Activated CD8-positive, alpha-beta memory T cell treated with anti-CD3 and anti-CD28 coated beads, Interleukin-2, amount 10 ng/mL, durations not matched to agents 7 days and 5 days (primary cell): ENCODE results near the gene ESR2. TPM values are rescaled to one million over a fixed set of nuclear protein-coding genes. Genes with fewer than 3 reads are reported as not detected.
"Not testable (repeated sequence)": the region's sequence is repeated elsewhere in the genome, so short reads cannot be mapped to it uniquely, and the experiment has no call there.

Experiments
- ATAC-seq: fragments of 150-1000 bp; cut with Tn5 transposase; one replicate; pipeline ENCODE4 v1.10.0; 2021; ENCODE audit warnings: moderate library complexity
- CTCF ChIA-PET: fragments of 350-600 bp; sonication (Branson Sonifier 250); formaldehyde crosslinking; loops from one replicate; lab custom pipeline; 2021; ENCODE audit warnings: antibody characterized with exemption; lab: Charles Lee
- DNase-seq: peaks from one replicate; pipeline ENCODE4 v3.0.0-alpha.2; 2020
- H3K27ac Mint-ChIP-seq: one replicate; pipeline ENCODE4 v1.8.0; 2021; ENCODE audit warnings: mild to moderate bottlenecking, mixed read lengths
- H3K27me3 Mint-ChIP-seq: one replicate; pipeline ENCODE4 v1.8.0; 2021; ENCODE audit warnings: mixed read lengths
- H3K36me3 Mint-ChIP-seq: one replicate; pipeline ENCODE4 v1.8.0; 2021; ENCODE audit warnings: mild to moderate bottlenecking, mixed read lengths
- H3K4me1 Mint-ChIP-seq: one replicate; pipeline ENCODE4 v1.8.0; 2021; ENCODE audit warnings: mixed read lengths
- H3K4me3 Mint-ChIP-seq: one replicate; pipeline ENCODE4 v1.8.0; 2021; ENCODE audit warnings: mild to moderate bottlenecking, moderate library complexity, mixed read lengths
- H3K9me3 Mint-ChIP-seq: one replicate; pipeline ENCODE4 v1.8.0; 2022; ENCODE audit warnings: low read depth, mixed read lengths
- total RNA-seq, 2 experiments: library from RNA; stranded (reverse); gene quantifications; one replicate each; pipeline ENCODE4 v1.2.3, GENCODE V29; 2021

Gene ESR2
- total RNA-seq, 2 experiments from 2014 or later: 0.15 to 0.49 TPM

- H3K36me3 Mint-ChIP-seq: peaks cover 22% of the 10 kb centered on the region
- no peaks in the 10 kb centered on the region for H3K9me3 Mint-ChIP-seq
- CTCF ChIA-PET: interaction anchor here (1.0 kb wide), 1 partner anchor 76 kb away, joined by 4 read pairs; no protein-coding TSS in a partner anchor
Measured at GRCh38 chr14:64062381-64063115, 231.6 kb downstream of the ESR2 start.

DNA sequence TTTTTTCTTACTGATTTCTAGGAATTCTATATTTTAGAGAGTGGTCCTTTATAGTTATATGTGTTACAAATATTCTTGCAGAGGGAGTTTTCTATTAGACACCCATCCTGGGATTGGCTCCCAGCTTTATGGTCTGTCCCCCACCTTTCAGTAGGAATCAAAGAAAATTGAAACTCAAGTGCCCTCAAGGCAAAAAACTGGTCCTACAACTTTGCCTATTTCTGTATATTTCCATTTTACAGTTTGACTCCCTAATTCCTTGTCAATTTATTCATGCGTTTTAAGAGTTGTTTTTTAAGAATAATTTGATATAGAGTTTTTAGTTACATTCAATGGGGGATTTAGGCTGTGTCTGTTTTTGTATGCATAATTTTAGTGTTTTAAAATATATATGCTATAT, 232.5 kb downstream of the ESR2 start:
- DNase-seq (no peak), ATAC-seq (no peak)
- peaks cover 25% of the 10 kb centered on the region for H3K36me3 Mint-ChIP-seq
- H3K27ac Mint-ChIP-seq: no peak overlapping the region
- H3K27me3 Mint-ChIP-seq: no peaks in the 10 kb centered on the region
- H3K9me3 Mint-ChIP-seq: no peaks in the 10 kb centered on the region
- CTCF ChIA-PET: interaction anchor here (1.0 kb wide), 1 partner anchor 75 kb away, joined by 4 read pairs; no protein-coding TSS in a partner anchor
- no peak overlapping the region for H3K4me3 Mint-ChIP-seq
- H3K4me1 Mint-ChIP-seq: peaks cover 2% of the 10 kb centered on the region

More at GRCh38 chr14:64062381-64063115, 231.6 kb downstream of the ESR2 start:
- no peak for DNase-seq
- Mint-ChIP-seq H3K27me3 (no peaks in the 10 kb centered on the region), H3K27ac (no peak overlapping the region), H3K4me3 (no peak overlapping the region), H3K4me1 (peaks cover 2% of the 10 kb centered on the region)
- ATAC-seq: no peak

GRCh38 chr14:64061115-64061514, 233.1 kb downstream of the ESR2 start:
- CTCF ChIA-PET: no interaction called here
- H3K4me3 Mint-ChIP-seq: no peak overlapping the region
- no peaks in the 10 kb centered on the region for H3K27me3 Mint-ChIP-seq
- DNase-seq (no peak), ATAC-seq (no peak)
- H3K9me3 Mint-ChIP-seq: no peaks in the 10 kb centered on the region
- H3K36me3 Mint-ChIP-seq: peaks cover 25% of the 10 kb centered on the region
- H3K4me1 Mint-ChIP-seq: peaks cover 2% of the 10 kb centered on the region
- H3K27ac Mint-ChIP-seq: no peak overlapping the region

- peaks cover 25% of the 10 kb centered on the region for H3K36me3 Mint-ChIP-seq
- H3K4me1 Mint-ChIP-seq: peaks cover 2% of the 10 kb centered on the region
- peak; percentile 27 for ATAC-seq
- DNase-seq: no peak
- H3K9me3 Mint-ChIP-seq: no peaks in the 10 kb centered on the region
- H3K4me3 Mint-ChIP-seq: no peak overlapping the region
- CTCF ChIA-PET: no interaction called here
- no peaks in the 10 kb centered on the region for H3K27me3 Mint-ChIP-seq
- no peak overlapping the region for H3K27ac Mint-ChIP-seq
Measured at GRCh38 chr14:64060648-64061096, 233.5 kb downstream of the ESR2 start.

DNA sequence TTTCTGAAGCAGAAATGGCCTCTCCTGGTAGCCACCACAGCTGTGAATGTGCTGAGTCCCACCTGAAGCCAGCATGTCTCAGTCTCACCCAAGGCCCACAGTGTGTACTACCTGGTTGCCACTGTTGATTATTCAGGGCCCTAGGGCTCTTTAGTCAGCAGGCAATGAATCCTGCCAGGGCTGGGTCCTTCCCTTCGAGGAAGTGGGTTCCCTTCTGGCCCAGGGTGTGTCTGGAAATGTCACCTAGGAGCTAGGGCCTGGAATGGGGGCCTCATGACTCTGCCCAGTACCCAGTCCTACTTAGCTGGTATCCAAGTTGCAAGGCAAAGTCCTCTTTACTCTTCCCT, 234.0 kb downstream of the ESR2 start:
- ATAC-seq (no peak), DNase-seq (no peak)
- CTCF ChIA-PET: no interaction called here
- H3K4me1 Mint-ChIP-seq: peaks cover 2% of the 10 kb centered on the region
- H3K9me3 Mint-ChIP-seq: no peaks in the 10 kb centered on the region
- H3K27me3 Mint-ChIP-seq: no peaks in the 10 kb centered on the region
- no peak overlapping the region for H3K27ac Mint-ChIP-seq
- no peak overlapping the region for H3K4me3 Mint-ChIP-seq
- H3K36me3 Mint-ChIP-seq: peaks cover 24% of the 10 kb centered on the region

GRCh38 chr14:64059454-64060198, 234.5 kb downstream of the ESR2 start:
- CTCF ChIA-PET: no interaction called here
- no peak for ATAC-seq
- H3K27ac Mint-ChIP-seq: no peak overlapping the region
- H3K4me1 Mint-ChIP-seq: peaks cover 2% of the 10 kb centered on the region
- H3K9me3 Mint-ChIP-seq: no peaks in the 10 kb centered on the region
- H3K4me3 Mint-ChIP-seq: no peak overlapping the region
- H3K36me3 Mint-ChIP-seq: peaks cover 26% of the 10 kb centered on the region
- DNase-seq: no peak
- H3K27me3 Mint-ChIP-seq: no peaks in the 10 kb centered on the region

DNA sequence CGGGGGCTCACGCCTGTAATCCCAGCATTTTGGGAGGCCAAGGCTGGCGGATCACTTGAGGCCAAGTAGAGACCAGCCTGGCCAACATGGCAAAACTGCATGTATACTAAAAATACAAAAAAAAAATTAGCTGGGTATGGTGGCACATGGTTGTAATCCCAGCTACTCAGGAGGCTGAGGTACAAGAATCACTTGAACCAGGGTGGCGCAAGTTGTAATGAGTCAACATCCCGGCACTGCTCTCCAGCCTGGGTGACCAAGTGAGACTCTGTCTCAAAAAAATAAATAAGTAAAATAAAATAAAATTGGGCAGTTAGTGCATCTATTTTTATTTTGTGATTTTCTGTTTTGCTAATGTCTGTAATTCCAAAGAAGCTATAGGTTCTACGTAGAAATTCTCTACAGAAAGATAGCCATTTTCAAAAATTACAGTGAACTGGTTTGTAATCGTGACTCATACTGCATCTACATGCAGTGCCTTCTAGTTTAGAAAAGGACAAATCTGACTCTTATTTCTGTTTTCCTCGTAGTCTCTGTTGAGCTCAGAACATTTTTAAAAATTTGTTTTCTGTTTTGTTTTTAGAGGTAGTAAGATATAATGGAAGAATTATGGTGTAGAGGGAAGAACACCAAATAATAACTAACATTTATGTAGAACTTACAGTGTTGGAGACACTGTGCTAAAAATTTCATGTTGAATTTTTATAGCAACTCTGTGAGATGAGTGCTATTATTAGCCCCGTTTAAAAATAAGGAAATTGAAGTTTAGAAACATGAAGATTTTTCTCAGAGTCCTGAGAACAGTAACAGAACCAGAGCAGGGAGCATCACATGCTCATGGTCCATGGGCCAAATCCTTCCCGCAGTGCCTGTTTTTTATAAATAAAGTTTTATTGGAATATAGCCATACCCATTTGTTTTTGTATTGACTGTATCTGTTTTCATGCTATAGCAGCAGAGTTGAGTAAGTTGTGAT, 240.2 kb downstream of the ESR2 start:
- H3K4me3 Mint-ChIP-seq: no peak overlapping the region
- H3K27me3 Mint-ChIP-seq: no peaks in the 10 kb centered on the region
- peaks cover 36% of the 10 kb centered on the region for H3K36me3 Mint-ChIP-seq
- DNase-seq (no peak), ATAC-seq (no peak)
- no peak overlapping the region for H3K27ac Mint-ChIP-seq
- no peaks in the 10 kb centered on the region for H3K9me3 Mint-ChIP-seq
- no peaks in the 10 kb centered on the region for H3K4me1 Mint-ChIP-seq
- CTCF ChIA-PET: no interaction called here

DNA sequence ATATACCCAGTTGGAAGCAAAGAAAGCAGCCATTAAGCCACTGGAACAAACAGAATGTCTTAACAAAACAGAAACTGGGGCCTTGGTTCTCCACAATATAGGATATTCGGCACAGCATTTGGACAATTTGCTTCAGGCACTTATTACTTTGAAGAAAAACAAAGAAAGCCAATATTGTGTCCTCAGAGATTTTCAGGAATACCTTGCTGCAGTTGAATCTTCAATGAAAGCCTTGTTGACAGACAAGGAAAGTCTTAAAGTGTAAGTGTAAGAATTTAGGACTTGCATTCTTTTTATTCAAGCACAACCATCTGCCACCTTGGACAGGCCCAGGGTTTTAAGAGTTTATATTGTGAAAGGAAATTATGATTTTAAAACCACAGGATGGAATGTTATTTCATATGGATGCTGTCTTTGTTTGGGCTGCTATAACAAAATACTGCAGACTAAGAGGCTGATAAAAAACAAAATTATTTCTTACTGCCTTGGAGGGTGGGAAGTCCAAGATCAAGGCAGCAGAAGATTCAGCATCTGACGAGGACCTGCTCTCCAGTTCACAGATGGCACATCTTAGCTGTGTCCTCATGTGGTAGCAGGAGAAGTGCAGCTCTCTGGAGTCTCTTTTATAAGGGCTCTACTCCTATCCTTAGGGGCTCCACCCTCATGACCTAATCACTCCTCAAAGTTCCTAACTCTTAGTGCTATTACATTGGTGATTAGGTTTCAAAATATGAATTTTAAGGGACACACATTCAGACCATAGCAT, 244.4 kb downstream of the ESR2 start:
- Mint-ChIP-seq H3K9me3 (no peaks in the 10 kb centered on the region), H3K4me3 (no peak overlapping the region), H3K27me3 (no peaks in the 10 kb centered on the region), H3K36me3 (peaks cover 34% of the 10 kb centered on the region), H3K27ac (no peak overlapping the region), H3K4me1 (no peaks in the 10 kb centered on the region)
- ATAC-seq (no peak), DNase-seq (no peak)
- CTCF ChIA-PET: interaction anchor here (1.0 kb wide), 1 partner anchor 228 kb away, joined by 3 read pairs; no protein-coding TSS in a partner anchor

DNA sequence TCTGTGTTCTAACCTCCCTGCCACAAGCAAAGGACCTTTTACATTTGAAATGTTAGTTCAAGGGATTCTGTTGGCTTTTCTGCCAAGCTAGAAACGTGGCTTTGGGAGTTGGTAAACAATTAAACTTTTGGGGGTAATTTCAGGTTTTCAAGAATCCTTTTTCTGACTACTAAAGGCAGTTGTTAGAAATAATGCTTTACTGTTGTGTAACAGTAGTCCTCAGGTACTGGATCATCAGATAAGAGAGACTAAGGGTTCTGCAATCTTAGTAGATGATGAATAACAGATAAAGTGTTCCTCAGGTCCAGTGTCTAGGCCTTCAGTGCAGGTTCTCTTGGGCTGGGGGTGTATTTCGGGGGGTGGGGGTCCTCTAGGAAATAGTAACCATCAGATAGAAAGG, 249.1 kb downstream of the ESR2 start:
- ATAC-seq: no peak
- H3K36me3 Mint-ChIP-seq: peaks cover 37% of the 10 kb centered on the region
- CTCF ChIA-PET: no interaction called here
- no peak for DNase-seq
- peaks cover 4% of the 10 kb centered on the region for H3K9me3 Mint-ChIP-seq
- no peak overlapping the region for H3K4me3 Mint-ChIP-seq
- H3K27ac Mint-ChIP-seq: no peak overlapping the region
- H3K4me1 Mint-ChIP-seq: no peaks in the 10 kb centered on the region
- H3K27me3 Mint-ChIP-seq: no peaks in the 10 kb centered on the region

GRCh38 chr14:64043296-64043695, 250.9 kb downstream of the ESR2 start:
- DNase-seq, H3K4me3 Mint-ChIP-seq, H3K4me1 Mint-ChIP-seq, H3K9me3 Mint-ChIP-seq, H3K27me3 Mint-ChIP-seq, H3K27ac Mint-ChIP-seq, CTCF ChIA-PET, ATAC-seq: not testable (repeated sequence)
- peaks cover 43% of the 10 kb centered on the region for H3K36me3 Mint-ChIP-seq

DNA sequence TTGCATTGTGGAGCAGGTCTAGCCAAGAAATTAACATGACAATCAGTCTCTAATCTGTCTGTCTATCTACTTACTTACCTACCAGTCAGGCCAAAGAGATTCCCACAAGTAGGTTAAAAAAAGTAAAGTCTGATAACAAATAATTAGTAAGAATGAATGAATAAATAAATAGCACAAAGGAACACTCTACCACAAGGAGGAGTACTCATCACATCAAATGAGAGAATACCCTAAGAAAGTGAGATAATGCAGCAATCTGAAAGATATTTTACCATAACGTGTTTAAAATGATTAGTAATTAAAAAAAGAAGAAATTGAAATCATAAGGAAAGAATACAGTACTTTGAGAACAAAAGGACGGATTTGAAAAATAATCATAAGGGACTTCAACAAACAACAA, 254.1 kb downstream of the ESR2 start:
- Mint-ChIP-seq H3K4me3 (no peak overlapping the region), H3K27ac (no peak overlapping the region), H3K9me3 (peaks cover 7% of the 10 kb centered on the region), H3K27me3 (no peaks in the 10 kb centered on the region), H3K4me1 (no peaks in the 10 kb centered on the region), H3K36me3 (peaks cover 50% of the 10 kb centered on the region)
- DNase-seq (no peak), ATAC-seq (no peak)
- CTCF ChIA-PET: interaction anchor here (0.6 kb wide), 1 partner anchor 179 kb away, joined by 3 read pairs; no protein-coding TSS in a partner anchor

DNA sequence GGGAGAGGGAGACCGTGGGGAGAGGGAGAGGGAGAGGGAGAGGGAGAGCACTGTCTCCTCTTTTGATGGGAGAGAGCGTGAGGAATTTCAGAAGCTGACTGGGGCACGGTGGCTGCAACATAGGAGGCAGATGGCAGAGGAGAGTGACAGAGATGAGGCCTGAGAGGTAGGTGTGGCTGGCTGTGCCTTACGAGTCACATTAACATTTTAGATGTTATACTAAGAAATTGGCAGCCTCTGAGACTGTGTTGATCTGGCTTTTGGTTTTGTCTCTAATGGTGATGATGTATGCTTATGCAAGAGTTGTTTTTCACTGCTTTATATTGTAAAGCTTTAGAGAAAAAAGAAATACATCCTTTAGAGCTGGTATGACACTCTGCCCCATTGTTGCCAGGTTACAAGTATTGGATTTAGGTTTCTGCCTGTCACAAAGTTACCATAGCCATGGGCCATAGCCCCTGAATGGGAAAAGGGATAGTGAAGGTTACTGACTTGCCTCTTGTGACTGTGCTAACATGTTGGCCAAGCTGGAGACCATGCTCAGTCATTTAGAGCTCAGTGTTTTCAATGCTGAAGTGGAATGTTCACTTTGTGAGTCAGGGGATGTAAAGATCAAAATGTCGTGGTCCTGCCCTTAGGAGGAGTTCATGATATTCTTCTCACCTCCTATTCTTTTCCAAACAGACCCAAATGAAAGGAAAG, 255.2 kb downstream of the ESR2 start:
- peaks cover 44% of the 10 kb centered on the region for H3K36me3 Mint-ChIP-seq
- no peak for DNase-seq
- H3K27me3 Mint-ChIP-seq: no peaks in the 10 kb centered on the region
- H3K27ac Mint-ChIP-seq: no peak overlapping the region
- no peak for ATAC-seq
- peaks cover 5% of the 10 kb centered on the region for H3K9me3 Mint-ChIP-seq
- CTCF ChIA-PET: no interaction called here
- no peaks in the 10 kb centered on the region for H3K4me1 Mint-ChIP-seq
- H3K4me3 Mint-ChIP-seq: no peak overlapping the region
